K562 (cell line): Measurements from ENCODE around the gene RGS19. TPM values are rescaled to one million over a fixed set of nuclear protein-coding genes. Genes with fewer than 3 reads are reported as not detected.

Experiments
- ATAC-seq: fragments of 200-7000 bp; cut with Tn5 transposase; 3 replicates; pipeline ENCODE4 v1.9.1; 2020; ENCODE audit warnings: moderate library complexity
- BruUV-seq: library from RNA; stranded (reverse); fragments of 400-500 nt; replicated peaks from 2 replicates; lab custom pipeline; 2021; lab: Mats Ljungman, UMichigan
- CTCF ChIA-PET: fragments of 300-600 bp; formaldehyde crosslinking; extraction: SDS; loops from one replicate; lab custom pipeline; 2021; ENCODE audit warnings: low intra/inter-chr PET ratio; lab: Yijun Ruan, JAX
- POLR2A ChIA-PET: fragments of 300-600, 350-650 bp; sonication (Branson Sonifier 250); formaldehyde crosslinking; extraction: SDS; loops from one replicate; lab custom pipeline; 2021; ENCODE audit warnings: antibody characterized with exemption, inconsistent platforms; lab: Yijun Ruan, JAX
- DNase-seq, 4 experiments: peaks; one replicate each; pipeline versions ENCODE4 v3.0.0 to v3.0.0-alpha.2; 2011 to 2018; ENCODE audit warnings: low spot score in 3 of 4, mixed read lengths in 3 of 4; ENCODE audit errors: extremely low read depth in 1 of 4
- FAIRE-seq: peaks from 2 replicates; lab custom pipeline; 2011; peaks lifted over from hg19 to GRCh38; lab: Jason Lieb, UNC
- H2AFZ ChIP-seq: 2 replicates; pipeline ENCODE4 v1.6.0; 2011; ENCODE audit warnings: low read depth, low read length, control low read depth, inconsistent platforms
- H3K27ac ChIP-seq: fragments of 200-600 bp; 3 replicates; pipeline ENCODE4 v1.8.0; 2011; ENCODE audit warnings: low read depth, mild to moderate bottlenecking, control low read depth, inconsistent platforms, low read length, moderate library complexity, mixed read lengths; ENCODE audit errors: extremely low read depth
- H3K27me3 ChIP-seq, 2 experiments: fragments of 300-600 bp in 1 of 2; 2 replicates in 1 of 2; 3 replicates in 1 of 2; pipeline versions ENCODE4 v1.6.0 to v1.8.0; 2011; ENCODE audit warnings: inconsistent platforms in 2 of 2, low read length in 2 of 2, mild to moderate bottlenecking in 1 of 2, mixed read lengths in 1 of 2, moderate library complexity in 1 of 2; ENCODE audit not compliant: control insufficient read depth in 2 of 2, insufficient read depth in 2 of 2
- H3K36me3 ChIP-seq: fragments of 300-600 bp; 3 replicates; pipeline ENCODE4 v1.8.0; 2011; ENCODE audit warnings: mild to moderate bottlenecking, low read length, inconsistent platforms; ENCODE audit not compliant: control insufficient read depth, insufficient read depth
- H3K4me1 ChIP-seq, 2 experiments: fragments of 200-600 bp in 1 of 2; replicated peaks in 1 of 2; 2 replicates in 1 of 2; 3 replicates in 1 of 2; pipeline versions ENCODE4 v1.5.1 to v1.8.0; 2011; ENCODE audit warnings: inconsistent platforms in 2 of 2, low read length in 2 of 2, mild to moderate bottlenecking in 1 of 2, mixed read lengths in 1 of 2, moderate library complexity in 1 of 2; ENCODE audit not compliant: control insufficient read depth in 2 of 2, insufficient read depth in 2 of 2
- H3K4me2 ChIP-seq: 2 replicates; pipeline ENCODE4 v1.6.1; 2011; ENCODE audit warnings: low read length, control low read depth, inconsistent platforms, mixed read lengths; ENCODE audit not compliant: insufficient read depth
- H3K4me3 ChIP-seq: fragments of 200-600 bp; sonication (generic), shearing (Covaris generic); 2 replicates; pipeline ENCODE4 v1.5.1; 2016; ENCODE audit warnings: control low read depth, inconsistent platforms
- H3K79me2 ChIP-seq: fragments of 200-600 bp; 3 replicates; pipeline ENCODE4 v1.8.0; 2011; ENCODE audit warnings: low read length, inconsistent platforms; ENCODE audit not compliant: control insufficient read depth, insufficient read depth
- H3K9ac ChIP-seq, 2 experiments: 2 replicates each; pipeline versions ENCODE4 v1.6.0 to v1.6.1; 2011; ENCODE audit warnings: low read depth in 2 of 2, low read length in 2 of 2, control low read depth in 1 of 2, inconsistent platforms in 1 of 2, mild to moderate bottlenecking in 1 of 2, mixed read lengths in 1 of 2; ENCODE audit not compliant: insufficient read depth in 1 of 2
- H3K9me1 ChIP-seq: one replicate; pipeline ENCODE4 v1.6.0; 2011; ENCODE audit warnings: inconsistent platforms, mild to moderate bottlenecking, low read length, moderate library complexity; ENCODE audit not compliant: control insufficient read depth, insufficient read depth
- H3K9me3 ChIP-seq: replicated peaks from 2 replicates; pipeline ENCODE4 v1.5.1; 2011; ENCODE audit warnings: low read depth, low read length, inconsistent platforms; ENCODE audit not compliant: control insufficient read depth, insufficient read depth
- H4K20me1 ChIP-seq: replicated peaks from 2 replicates; pipeline ENCODE4 v1.6.1; 2011; ENCODE audit warnings: low read length, inconsistent platforms, mixed read lengths; ENCODE audit not compliant: control insufficient read depth, insufficient read depth
- ARID4B ChIP-seq: sonication (generic); formaldehyde crosslinking; IDR thresholded peaks from 2 replicates; pipeline ENCODE4 v1.8.0; 2022; ENCODE audit warnings: mild to moderate bottlenecking, missing genetic modification reagents
- CHD1 ChIP-seq: fragments of 200-600 bp; sonication (generic); IDR thresholded peaks from one replicate; pipeline ENCODE4 v1.6.1; 2012; ENCODE audit warnings: mild to moderate bottlenecking, moderate library complexity, low read length, inconsistent platforms
- JUN ChIP-seq, 2 experiments: sonication (generic) in 1 of 2; formaldehyde crosslinking in 1 of 2; IDR thresholded peaks; 2 replicates each; pipeline versions ENCODE4 v1.6.1 to v1.8.0; 2012 to 2022; ENCODE audit warnings: borderline replicate concordance in 2 of 2, mild to moderate bottlenecking in 2 of 2, improper control_type of control experiment in 1 of 2, low read depth in 1 of 2, low read length in 1 of 2, missing genetic modification reagents in 1 of 2
- KDM5B ChIP-seq: fragments of 200-600 bp; sonication (generic); IDR thresholded peaks from 2 replicates; pipeline ENCODE4 v1.6.1; 2012; ENCODE audit warnings: low read depth, mild to moderate bottlenecking, moderate library complexity, low read length, control low read depth, inconsistent platforms; ENCODE audit not compliant: insufficient replicate concordance
- NONO ChIP-seq, 2 experiments: fragments of 200-400 bp in 1 of 2; fragments of 450-650 bp in 1 of 2; formaldehyde crosslinking in 1 of 2; IDR thresholded peaks; 2 replicates each; pipeline ENCODE4 v1.6.1; 2017; ENCODE audit warnings: low read depth in 2 of 2, mild to moderate bottlenecking in 2 of 2, moderate library complexity in 2 of 2, low read length in 1 of 2
- SMAD4 ChIP-seq: fragments of 250-450 bp; sonication (Bioruptor Pico); conservative IDR thresholded peaks from 2 replicates; pipeline ENCODE4 v1.8.0; 2021; ENCODE audit warnings: inconsistent platforms, mild to moderate bottlenecking, moderate library complexity
- TEAD4 ChIP-seq, 2 experiments: sonication (generic) in 1 of 2; formaldehyde crosslinking in 1 of 2; IDR thresholded peaks; 2 replicates each; pipeline versions ENCODE4 v1.6.1 to v1.8.0; 2012 to 2022; ENCODE audit warnings: borderline replicate concordance in 1 of 2, inconsistent platforms in 1 of 2, low read length in 1 of 2, mild to moderate bottlenecking in 1 of 2, missing genetic modification reagents in 1 of 2
- TFAP4 ChIP-seq: sonication (generic); formaldehyde crosslinking; IDR thresholded peaks from 2 replicates; pipeline ENCODE4 v1.8.0; 2022; ENCODE audit warnings: missing genetic modification reagents, mild to moderate bottlenecking, moderate library complexity, borderline replicate concordance
- ZBTB2 ChIP-seq: fragments of 450-650 bp; IDR thresholded peaks from 2 replicates; pipeline ENCODE4 v1.6.1; 2016; ENCODE audit warnings: antibody characterized with exemption
- ZBTB7A ChIP-seq: IDR thresholded peaks from 2 replicates; pipeline ENCODE4 v1.6.1; 2011; ENCODE audit warnings: low read depth, mild to moderate bottlenecking, low read length, moderate library complexity, borderline replicate concordance; ENCODE audit not compliant: control insufficient read depth
- ZNF263 ChIP-seq: sonication (generic); formaldehyde crosslinking; IDR thresholded peaks from 2 replicates; pipeline ENCODE4 v1.8.0; 2022; ENCODE audit warnings: mild to moderate bottlenecking, missing genetic modification reagents, borderline replicate concordance
- WGBS: fragments of 100-300 bp; shearing (Covaris generic); methylation state at CpG from one replicate; pipeline ENCODE4 v1.1.6; 2016; ENCODE audit warnings: low coverage, mixed read lengths; ENCODE audit not compliant: insufficient coverage; ENCODE audit errors: missing lambda C conversion rate; 5-methylcytosine and 5-hydroxymethylcytosine counted together
- in situ Hi-C: fragments of 300-500 bp; cut with MboI; formaldehyde crosslinking; loops from 4 replicates; pipeline ENCODE4 v1.15.0; 2018; ENCODE audit warnings: inconsistent platforms, mixed read lengths
- intact Hi-C: fragments of 100-400 bp; cut with micrococcal nuclease; formaldehyde crosslinking; loops from 2 replicates; pipeline ENCODE4 v1.14.2; 2022
- polyA plus RNA-seq, 8 experiments: library from polyadenylated mRNA; depleted of rRNA in 4 of 8; stranded (reverse) in 5 of 8; unstranded in 3 of 8; fragments of >200 nt; fragmentation: Nextera tagmentation in 2 of 8; fragmentation: Illumina TruSeq in 1 of 8; extraction: Ambion mirVana in 2 of 8; extraction: Trizol in 1 of 8; gene quantifications; 2 replicates each; pipeline versions ENCODE4 v1.2.1 to v1.2.3, GENCODE V29; 2011 to 2014; ENCODE audit warnings: inconsistent platforms in 1 of 8, missing spikeins in 1 of 8
- total RNA-seq, 7 experiments: library from RNA; depleted of rRNA in 6 of 7; stranded (reverse); fragments of >200 nt in 6 of 7; fragmentation: Illumina TruSeq in 2 of 7; extraction: Trizol in 2 of 7; gene quantifications; 2 replicates each; pipeline versions ENCODE4 v1.2.1 to v1.2.3, GENCODE V29; 2011 to 2021; ENCODE audit warnings: low replicate concordance in 1 of 7

Gene RGS19
- total and polyA plus RNA-seq, 9 of the 15 experiments (the other 6 are each of a cell fraction or from before 2014, with no cell fraction given): 0.41 to 23.7 (median 14.6) TPM

GRCh38 chr20:64063389-64064144 lies 15.8 kb downstream of the RGS19 start:
- peaks cover 3% of the 10 kb centered on the region for H3K9me1 ChIP-seq
- peak; percentile 28; the same call in 2 of the 3 replicates for ATAC-seq
- H4K20me1 ChIP-seq: no peaks in the 10 kb centered on the region
- WGBS: 1% methylated on average over 39 of the region's 51 CpGs
- H2AFZ ChIP-seq: peak overlapping the region; percentile 86
- H3K79me2 ChIP-seq: peaks cover 4% of the 10 kb centered on the region; the same call in 2 of the 3 replicates
- peak overlapping the region; percentile 72 to 91 for H3K9ac ChIP-seq
- CTCF ChIA-PET: interaction anchor here (0.6 kb wide), 1 partner anchor 45 kb away, joined by 4 read pairs; no protein-coding TSS in a partner anchor
- TSS peak; percentile 81 for BruUV-seq
- H3K4me1 ChIP-seq: peaks cover 34 to 64% of the 10 kb centered on the region in 2 experiments
- in situ Hi-C loops (no loop called here), intact Hi-C loops (no loop called here)
- H3K4me2 ChIP-seq: peak overlapping the region; percentile 80
- H3K9me3 ChIP-seq: no peaks in the 10 kb centered on the region
- no peak for FAIRE-seq
- peak; percentile 52 to 61 (median 57) for DNase-seq
- no peaks in the 10 kb centered on the region for H3K36me3 ChIP-seq
- H3K27ac ChIP-seq: peak overlapping the region; percentile 55
- POLR2A ChIA-PET: interaction anchor here (0.6 to 1.4 kb wide), 7 partner anchors 8 to 542 kb away, joined by 3 to 6 read pairs (median 4); partner anchors contain the start of gene PPDPF
- H3K4me3 ChIP-seq: peak overlapping the region; percentile 97
- no peaks in the 10 kb centered on the region for H3K27me3 ChIP-seq
- TF ChIP-seq KDM5B (peak; percentile 26), SMAD4 (CRISPR knock-in tag) (no peak), ZBTB7A (0 out of 2 replicates have a peak, but pooled peaks have one; percentile 10), CHD1 (no peak), TEAD4 (IDR thresholded peaks at IDR 0.05; ENCODE audit: low read length) (no peak), TEAD4 (CRISPR knock-in tag; IDR thresholded peaks at IDR 0.05; ENCODE audit: borderline replicate concordance) (0 out of 2 replicates have a peak, but pooled peaks have one; percentile 14), TFAP4 (CRISPR knock-in tag) (peak; percentile 26; the same call in 1 of the 2 replicates), ARID4B (CRISPR knock-in tag) (peak; percentile 53; the same call in 1 of the 2 replicates), ZBTB2 (no peak), ZNF263 (CRISPR knock-in tag) (0 out of 2 replicates have a peak, but pooled peaks have one; percentile 19), NONO (IDR thresholded peaks at IDR 0.05; ENCODE audit: low read depth in 2 of 2, low read length in 1 of 2) (no peak), JUN (IDR thresholded peaks at IDR 0.05; ENCODE audit: borderline replicate concordance, low read depth, low read length) (no peak), JUN (CRISPR knock-in tag; IDR thresholded peaks at IDR 0.05; ENCODE audit: borderline replicate concordance) (0 out of 2 replicates have a peak, but pooled peaks have one; percentile 41)
